ENCODE data around the gene E2F4.

- TF ChIP-seq, protein P1, sequence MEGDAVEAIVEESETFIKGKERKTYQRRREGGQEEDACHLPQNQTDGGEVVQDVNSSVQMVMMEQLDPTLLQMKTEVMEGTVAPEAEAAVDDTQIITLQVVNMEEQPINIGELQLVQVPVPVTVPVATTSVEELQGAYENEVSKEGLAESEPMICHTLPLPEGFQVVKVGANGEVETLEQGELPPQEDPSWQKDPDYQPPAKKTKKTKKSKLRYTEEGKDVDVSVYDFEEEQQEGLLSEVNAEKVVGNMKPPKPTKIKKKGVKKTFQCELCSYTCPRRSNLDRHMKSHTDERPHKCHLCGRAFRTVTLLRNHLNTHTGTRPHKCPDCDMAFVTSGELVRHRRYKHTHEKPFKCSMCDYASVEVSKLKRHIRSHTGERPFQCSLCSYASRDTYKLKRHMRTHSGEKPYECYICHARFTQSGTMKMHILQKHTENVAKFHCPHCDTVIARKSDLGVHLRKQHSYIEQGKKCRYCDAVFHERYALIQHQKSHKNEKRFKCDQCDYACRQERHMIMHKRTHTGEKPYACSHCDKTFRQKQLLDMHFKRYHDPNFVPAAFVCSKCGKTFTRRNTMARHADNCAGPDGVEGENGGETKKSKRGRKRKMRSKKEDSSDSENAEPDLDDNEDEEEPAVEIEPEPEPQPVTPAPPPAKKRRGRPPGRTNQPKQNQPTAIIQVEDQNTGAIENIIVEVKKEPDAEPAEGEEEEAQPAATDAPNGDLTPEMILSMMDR (IDR thresholded peaks at IDR 0.05), result no peak
- TF ChIP-seq POLR2A (IDR thresholded peaks at IDR 0.05), result no peak
Measured at GRCh38 chr16:67190041-67190440, 1.9 kb upstream of the E2F4 start, which contains the start of gene EXOC3L1.

All from heart left ventricle (tissue), 13 donors.